Stimulated activated CD4-positive, alpha-beta T cell treated with anti-CD3 and anti-CD28 coated beads, TNF-alpha, amount 100 ng/mL, for 48 hours (primary cell): ENCODE measurements around the gene OGFR.

Source experiments
- DNase-seq, 3 donors: peaks; one replicate each; pipeline ENCODE4 v3.0.0-alpha.2; 2020; ENCODE audit warnings: low read depth in 3 of 3

The OGFR gene

DNA sequence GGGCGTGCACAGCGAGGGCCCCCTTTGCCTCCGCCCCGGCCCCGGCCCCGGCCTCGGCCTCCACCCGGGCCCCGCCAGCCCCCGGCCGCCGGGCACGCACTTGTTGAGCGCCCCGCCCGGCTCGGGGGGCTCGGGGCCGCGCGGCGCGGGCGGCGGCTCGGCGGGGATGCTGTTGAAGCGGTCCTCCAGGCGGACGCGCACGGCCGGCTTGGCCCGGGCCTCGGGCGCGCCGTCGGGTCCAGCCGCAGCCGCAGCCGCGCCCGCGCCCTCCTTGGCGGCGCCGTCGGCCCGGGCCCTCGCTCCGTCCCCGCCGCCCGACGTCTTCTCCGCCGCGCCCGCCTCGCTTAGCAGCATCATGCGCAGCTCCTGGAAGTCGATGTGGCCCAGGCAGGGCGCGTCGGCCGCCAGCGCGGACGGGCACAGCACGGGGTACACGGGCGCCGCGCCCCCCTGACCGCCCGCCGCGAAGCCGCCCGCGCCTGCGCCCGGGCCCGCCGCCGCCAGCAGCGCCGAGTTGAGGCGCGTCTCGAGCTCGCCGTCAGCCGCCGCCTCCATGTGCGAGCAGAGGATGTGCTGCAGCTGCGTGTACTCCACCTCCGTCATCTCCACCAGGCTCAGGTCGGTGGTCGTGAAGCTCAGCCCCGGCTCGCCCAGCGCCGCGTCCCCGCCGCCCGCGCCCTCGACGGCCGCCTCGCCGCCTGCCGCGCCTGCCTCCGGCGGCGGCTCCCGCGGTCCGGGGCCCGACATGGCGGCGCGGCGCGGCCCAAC lies 56.5 kb downstream of the OGFR start:
- peak in 1 of 3 donors; percentile 13 for DNase-seq

DNA sequence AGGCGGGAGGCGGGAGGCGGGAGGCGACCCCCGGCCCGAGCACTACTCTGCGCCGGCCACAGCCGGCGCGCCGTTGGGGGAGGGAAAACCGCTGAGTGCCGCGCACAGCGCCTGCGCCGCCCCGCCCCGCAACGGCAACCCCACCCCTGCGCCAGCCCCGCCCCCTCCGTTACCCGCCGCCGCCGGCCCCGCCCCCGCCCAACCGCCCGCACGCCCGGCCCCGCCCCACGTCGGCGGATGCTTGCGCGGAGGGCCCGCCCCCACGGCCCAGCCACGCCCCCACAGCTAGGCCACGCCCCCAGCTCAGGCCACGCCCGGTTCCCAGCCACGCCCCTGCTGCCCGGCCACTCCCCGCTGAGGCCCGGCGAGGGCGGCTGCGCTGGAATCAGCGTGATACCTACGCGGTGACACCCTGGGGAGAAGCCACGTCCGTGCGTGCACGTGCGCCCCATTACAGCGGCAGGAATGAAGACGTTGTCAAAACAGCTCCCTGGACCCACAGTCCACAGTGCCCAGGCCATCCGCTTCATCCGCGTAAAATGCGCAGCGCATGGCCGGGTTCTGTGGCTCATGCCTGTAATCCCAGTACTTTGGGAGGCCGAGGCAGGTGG lies 57.2 kb downstream of the OGFR start, which contains the start of gene TCFL5:
TSS of gene TCFL5 (minus strand) at position 97 of the 611 bp plus-strand sequence. CDS start 152 bp downstream, outside the sequence.
- peak; percentile 89 to 95 (median 90) for DNase-seq
